ENCODE results near the gene KCNH2. TPM values are rescaled to one million over a fixed set of nuclear protein-coding genes. Genes with fewer than 3 reads are reported as not detected.

KCNH2 gene
- total RNA-seq, 1 experiment from 2014 or later = 16.2 TPM

DNA sequence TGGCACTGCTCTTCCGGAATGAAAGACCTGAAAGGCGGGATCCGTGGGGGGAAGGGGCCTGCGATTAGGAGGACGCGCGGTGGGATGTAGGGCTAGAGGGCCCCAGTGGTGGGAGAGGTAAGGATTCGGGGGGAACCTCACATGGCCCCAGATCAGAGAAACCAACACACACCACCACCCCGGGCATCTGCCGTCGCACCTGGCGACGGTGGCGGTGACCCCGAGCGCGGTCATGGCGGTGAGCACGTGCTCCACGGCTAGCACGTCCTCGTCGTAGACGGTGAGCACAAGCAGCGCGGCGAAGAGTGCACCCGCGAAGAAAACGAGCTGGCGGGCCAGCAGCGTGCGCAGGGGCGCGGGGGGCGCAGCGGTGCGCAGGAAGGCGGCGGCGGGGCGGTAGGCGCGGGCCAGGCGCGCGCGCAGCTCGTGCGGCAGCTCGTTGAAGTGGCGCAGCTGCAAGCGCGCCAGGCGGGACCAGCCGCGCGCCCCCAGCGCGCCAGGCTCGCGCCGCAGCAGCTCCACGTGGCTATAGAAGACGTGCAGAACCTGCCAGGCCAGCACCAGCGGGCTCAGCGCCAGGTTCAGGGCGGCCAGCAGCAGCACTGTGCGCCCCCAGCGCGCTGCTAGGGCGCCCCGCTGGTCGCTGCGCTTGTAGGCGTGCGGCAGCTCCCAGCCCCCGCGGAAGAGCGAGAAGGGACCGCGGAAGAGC lies 40.5 kb upstream of the KCNH2 start (continued):
- TF ChIP-seq ZBTB43 (CRISPR knock-in tag; IDR thresholded peaks at IDR 0.05) = peak; percentile 99
- TF ChIP-seq SMAD3 (CRISPR knock-in tag; IDR thresholded peaks at IDR 0.05; ENCODE audit: borderline replicate concordance) = peak; percentile 99
- TF ChIP-seq IRF1 (CRISPR knock-in tag; IDR thresholded peaks at IDR 0.05) = peak; percentile 99
- TF ChIP-seq SMAD4 (CRISPR knock-in tag; IDR thresholded peaks at IDR 0.05) = peak; percentile 93
- TF ChIP-seq, protein P1, sequence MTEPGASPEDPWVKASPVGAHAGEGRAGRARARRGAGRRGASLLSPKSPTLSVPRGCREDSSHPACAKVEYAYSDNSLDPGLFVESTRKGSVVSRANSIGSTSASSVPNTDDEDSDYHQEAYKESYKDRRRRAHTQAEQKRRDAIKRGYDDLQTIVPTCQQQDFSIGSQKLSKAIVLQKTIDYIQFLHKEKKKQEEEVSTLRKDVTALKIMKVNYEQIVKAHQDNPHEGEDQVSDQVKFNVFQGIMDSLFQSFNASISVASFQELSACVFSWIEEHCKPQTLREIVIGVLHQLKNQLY (CRISPR knock-in tag; IDR thresholded peaks at IDR 0.05) = peak; percentile 89
- TF ChIP-seq NFE2L1 (CRISPR knock-in tag; IDR thresholded peaks at IDR 0.05) = peak; percentile 99
- peak; percentile 94; the same call in 1 of the 2 replicates for TF ChIP-seq PREB (CRISPR knock-in tag; IDR thresholded peaks at IDR 0.05; ENCODE audit: borderline replicate concordance)
- TF ChIP-seq FOXP4 (CRISPR knock-in tag; IDR thresholded peaks at IDR 0.05) = peak; percentile 100
- no peak for TF ChIP-seq GRHL2 (CRISPR knock-in tag; IDR thresholded peaks at IDR 0.05; ENCODE audit: insufficient replicate concordance, severe bottlenecking)
- TF ChIP-seq, protein P2, sequence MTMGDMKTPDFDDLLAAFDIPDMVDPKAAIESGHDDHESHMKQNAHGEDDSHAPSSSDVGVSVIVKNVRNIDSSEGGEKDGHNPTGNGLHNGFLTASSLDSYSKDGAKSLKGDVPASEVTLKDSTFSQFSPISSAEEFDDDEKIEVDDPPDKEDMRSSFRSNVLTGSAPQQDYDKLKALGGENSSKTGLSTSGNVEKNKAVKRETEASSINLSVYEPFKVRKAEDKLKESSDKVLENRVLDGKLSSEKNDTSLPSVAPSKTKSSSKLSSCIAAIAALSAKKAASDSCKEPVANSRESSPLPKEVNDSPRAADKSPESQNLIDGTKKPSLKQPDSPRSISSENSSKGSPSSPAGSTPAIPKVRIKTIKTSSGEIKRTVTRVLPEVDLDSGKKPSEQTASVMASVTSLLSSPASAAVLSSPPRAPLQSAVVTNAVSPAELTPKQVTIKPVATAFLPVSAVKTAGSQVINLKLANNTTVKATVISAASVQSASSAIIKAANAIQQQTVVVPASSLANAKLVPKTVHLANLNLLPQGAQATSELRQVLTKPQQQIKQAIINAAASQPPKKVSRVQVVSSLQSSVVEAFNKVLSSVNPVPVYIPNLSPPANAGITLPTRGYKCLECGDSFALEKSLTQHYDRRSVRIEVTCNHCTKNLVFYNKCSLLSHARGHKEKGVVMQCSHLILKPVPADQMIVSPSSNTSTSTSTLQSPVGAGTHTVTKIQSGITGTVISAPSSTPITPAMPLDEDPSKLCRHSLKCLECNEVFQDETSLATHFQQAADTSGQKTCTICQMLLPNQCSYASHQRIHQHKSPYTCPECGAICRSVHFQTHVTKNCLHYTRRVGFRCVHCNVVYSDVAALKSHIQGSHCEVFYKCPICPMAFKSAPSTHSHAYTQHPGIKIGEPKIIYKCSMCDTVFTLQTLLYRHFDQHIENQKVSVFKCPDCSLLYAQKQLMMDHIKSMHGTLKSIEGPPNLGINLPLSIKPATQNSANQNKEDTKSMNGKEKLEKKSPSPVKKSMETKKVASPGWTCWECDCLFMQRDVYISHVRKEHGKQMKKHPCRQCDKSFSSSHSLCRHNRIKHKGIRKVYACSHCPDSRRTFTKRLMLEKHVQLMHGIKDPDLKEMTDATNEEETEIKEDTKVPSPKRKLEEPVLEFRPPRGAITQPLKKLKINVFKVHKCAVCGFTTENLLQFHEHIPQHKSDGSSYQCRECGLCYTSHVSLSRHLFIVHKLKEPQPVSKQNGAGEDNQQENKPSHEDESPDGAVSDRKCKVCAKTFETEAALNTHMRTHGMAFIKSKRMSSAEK (CRISPR knock-in tag; IDR thresholded peaks at IDR 0.05; ENCODE audit: borderline replicate concordance) = peak; percentile 79; the same call in 1 of the 2 replicates
- peak; percentile 97 for TF ChIP-seq E2F4 (CRISPR knock-in tag; IDR thresholded peaks at IDR 0.05; ENCODE audit: borderline replicate concordance, low read depth)
- TF ChIP-seq ATF6 (CRISPR knock-in tag; IDR thresholded peaks at IDR 0.05) = peak; percentile 89; the same call in 1 of the 2 replicates
- peak; percentile 98 for TF ChIP-seq JUN (CRISPR knock-in tag; IDR thresholded peaks at IDR 0.05)
- TF ChIP-seq, protein P3, sequence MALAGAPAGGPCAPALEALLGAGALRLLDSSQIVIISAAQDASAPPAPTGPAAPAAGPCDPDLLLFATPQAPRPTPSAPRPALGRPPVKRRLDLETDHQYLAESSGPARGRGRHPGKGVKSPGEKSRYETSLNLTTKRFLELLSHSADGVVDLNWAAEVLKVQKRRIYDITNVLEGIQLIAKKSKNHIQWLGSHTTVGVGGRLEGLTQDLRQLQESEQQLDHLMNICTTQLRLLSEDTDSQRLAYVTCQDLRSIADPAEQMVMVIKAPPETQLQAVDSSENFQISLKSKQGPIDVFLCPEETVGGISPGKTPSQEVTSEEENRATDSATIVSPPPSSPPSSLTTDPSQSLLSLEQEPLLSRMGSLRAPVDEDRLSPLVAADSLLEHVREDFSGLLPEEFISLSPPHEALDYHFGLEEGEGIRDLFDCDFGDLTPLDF (CRISPR knock-in tag; IDR thresholded peaks at IDR 0.05) = peak; percentile 98
- peak; percentile 96 for TF ChIP-seq FOXJ3 (CRISPR knock-in tag; IDR thresholded peaks at IDR 0.05; ENCODE audit: borderline replicate concordance)
- no peak for TF ChIP-seq GTF2I (CRISPR knock-in tag; conservative IDR thresholded peaks at IDR 0.05)
- no peak for TF ChIP-seq ZNF423 (CRISPR knock-in tag; IDR thresholded peaks at IDR 0.05)
- 0 out of 2 replicates have a peak, but pooled peaks have one; percentile 41 for TF ChIP-seq ZNF416 (CRISPR knock-in tag; IDR thresholded peaks at IDR 0.05)
- peak; percentile 97 for TF ChIP-seq ZNF219 (CRISPR knock-in tag; IDR thresholded peaks at IDR 0.05; ENCODE audit: borderline replicate concordance)
- peak; percentile 97 for TF ChIP-seq NR1H2 (CRISPR knock-in tag; IDR thresholded peaks at IDR 0.05)
- peak; percentile 98 for TF ChIP-seq FOXK1 (CRISPR knock-in tag; IDR thresholded peaks at IDR 0.05)
- peak; percentile 95 for TF ChIP-seq ELF4 (CRISPR knock-in tag; IDR thresholded peaks at IDR 0.05; ENCODE audit: low read depth)

Measured in WTC11 (cell line).